HG03175 (cell line): ENCODE results near the gene PPP1R12A.
"Not testable (repeated sequence)": the region's sequence is repeated elsewhere in the genome, so short reads cannot be mapped to it uniquely, and the experiment has no call there.

Experiments
- ATAC-seq: cut with Tn5 transposase; IDR thresholded peaks from one replicate; pipeline ENCODE4 v1.9.1; 2021; ENCODE audit warnings: mild to moderate bottlenecking, moderate library complexity; ENCODE audit not compliant: unreplicated experiment

Gene PPP1R12A

DNA sequence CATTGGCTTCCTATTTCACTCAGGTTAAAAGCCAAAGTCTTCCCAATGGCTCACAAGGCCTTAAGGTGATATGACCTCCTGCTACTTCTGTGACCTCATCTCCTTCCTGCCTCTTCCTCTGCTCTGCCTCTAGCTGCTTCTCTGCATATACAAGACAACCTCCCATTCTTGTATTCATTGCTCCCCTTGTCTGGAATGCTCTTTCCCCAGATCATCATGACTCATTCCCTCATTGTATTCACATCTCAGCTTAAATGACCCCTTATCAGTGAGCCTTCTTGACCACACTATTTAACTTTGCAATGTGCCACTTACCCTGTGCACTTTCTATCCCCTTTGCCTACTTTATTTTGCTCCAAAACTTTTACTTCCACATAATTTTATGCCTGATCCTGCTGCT, 90.2 kb downstream of the PPP1R12A start:
- ATAC-seq = no peak

DNA sequence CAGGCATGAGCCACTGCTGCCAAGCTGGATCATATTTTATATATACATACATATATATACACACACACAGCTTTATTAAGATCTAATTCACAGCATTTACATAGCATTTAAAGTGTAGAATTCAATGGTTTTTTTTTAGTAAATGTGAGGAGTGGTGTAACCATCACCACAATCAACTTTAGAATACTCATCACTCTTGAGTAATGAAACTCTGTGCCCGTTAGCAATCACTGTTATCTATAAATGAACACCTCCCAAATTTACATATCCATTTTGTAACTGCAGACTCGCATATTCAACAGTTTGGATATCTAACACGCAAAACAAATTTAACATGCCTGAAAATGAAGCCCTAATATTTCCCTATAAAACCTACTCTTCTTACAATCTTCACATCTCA, 90.9 kb downstream of the PPP1R12A start:
- no peak for ATAC-seq

DNA sequence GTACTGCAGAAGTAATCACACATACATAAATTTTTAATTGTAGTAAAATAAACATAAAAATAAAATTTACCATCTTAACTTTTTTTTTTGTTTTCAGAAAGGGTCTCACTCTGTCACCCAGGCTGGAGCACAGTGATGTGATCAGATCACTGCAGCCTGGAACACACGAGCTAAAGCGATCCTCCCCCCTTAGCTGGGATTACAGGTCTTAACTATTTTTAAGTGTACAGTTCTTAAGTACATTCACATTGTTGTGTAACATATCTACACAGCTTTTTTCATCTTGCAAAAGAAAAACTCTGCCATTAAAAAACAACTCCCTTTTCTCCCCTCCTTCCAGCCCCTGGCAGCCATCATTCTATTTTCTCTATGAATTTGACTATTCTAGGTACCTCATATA, 92.3 kb downstream of the PPP1R12A start:
- no peak for ATAC-seq

DNA sequence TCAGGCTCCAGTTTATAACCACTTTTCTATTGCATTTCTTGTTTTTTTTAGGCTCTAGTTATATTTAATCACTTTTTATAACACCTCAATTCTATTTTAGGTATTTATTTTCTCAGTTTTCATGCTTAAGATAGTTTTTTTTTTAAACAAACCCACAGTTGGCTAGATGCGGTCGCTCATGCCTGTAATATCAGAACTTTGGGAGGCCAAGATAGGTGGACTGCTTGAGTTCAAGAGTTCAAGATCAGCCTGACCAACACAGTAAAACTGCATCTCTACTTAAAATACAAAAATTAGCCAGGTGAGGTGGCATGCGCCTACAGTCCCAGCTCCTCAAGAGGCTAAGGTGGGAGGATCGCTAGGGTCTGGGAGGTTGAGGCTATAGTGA, 93.0 kb downstream of the PPP1R12A start:
- ATAC-seq = no peak

DNA sequence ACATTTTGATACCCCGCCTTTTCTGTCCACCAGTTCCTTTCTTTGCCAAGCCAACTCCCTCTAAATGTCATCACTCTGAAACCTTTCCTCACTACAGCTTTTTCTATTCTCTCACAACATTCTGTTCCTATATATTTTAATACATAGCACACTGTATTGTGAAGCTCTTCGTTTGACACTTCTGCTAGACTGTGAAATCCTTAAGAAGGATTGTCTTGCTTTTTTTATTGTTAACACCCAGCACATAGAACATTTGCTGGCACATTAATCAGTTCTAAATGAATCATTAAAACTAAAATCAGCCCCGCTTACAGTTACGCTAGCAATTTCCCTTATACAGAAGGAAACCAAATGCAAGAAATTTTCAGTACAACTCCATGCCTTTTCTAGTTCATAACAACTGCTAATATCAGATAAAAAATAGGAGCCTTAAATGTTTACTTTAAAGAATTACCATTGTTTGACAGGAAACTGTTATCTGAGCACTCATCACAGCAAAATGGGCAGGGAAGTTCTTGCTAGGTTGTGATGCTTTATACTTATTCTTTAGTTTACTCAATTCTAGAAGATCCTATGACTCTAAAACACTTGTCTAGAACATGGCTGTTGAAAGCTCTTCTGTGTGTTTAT, 93.5 kb downstream of the PPP1R12A start:
- ATAC-seq = no peak

DNA sequence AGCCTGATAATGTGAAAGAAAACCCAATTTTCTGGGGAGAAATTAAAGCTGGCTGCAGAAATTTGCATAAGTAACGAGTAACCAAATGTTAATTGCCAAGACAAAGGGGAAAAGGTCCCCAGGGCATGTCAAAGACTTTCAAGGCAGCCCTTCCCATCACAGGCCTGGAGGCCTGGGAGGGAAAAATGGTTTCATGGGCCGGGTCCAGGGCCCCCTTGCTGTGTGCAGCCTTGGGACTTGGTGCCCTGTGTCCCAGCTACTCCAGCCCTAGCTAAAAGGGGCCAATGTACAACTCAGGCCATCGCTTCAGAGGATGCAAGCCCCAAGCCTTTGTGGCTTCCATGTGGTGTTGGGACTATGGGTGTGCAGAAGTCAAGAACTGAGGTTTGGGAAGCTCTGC, 96.5 kb downstream of the PPP1R12A start:
- ATAC-seq = no peak

DNA sequence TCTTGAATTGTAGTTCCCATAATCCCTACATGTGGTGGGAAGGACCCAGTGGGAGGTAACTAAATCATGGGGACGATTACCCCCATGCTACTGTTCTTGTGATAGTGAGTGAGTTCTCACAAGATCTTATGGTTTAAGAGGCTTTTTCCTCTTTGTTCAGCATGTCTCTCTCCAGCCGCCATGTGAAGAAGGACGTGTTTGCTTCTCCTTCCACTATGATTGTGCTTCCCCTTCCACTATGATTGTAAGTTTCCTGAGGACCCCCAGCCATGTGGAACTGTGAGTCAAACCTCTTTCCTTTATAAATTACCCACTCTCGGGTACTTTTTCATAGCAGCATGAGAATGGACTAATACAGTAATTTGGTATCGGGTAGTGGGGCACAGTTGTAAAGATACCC, 97.3 kb downstream of the PPP1R12A start:
- no peak for ATAC-seq

DNA sequence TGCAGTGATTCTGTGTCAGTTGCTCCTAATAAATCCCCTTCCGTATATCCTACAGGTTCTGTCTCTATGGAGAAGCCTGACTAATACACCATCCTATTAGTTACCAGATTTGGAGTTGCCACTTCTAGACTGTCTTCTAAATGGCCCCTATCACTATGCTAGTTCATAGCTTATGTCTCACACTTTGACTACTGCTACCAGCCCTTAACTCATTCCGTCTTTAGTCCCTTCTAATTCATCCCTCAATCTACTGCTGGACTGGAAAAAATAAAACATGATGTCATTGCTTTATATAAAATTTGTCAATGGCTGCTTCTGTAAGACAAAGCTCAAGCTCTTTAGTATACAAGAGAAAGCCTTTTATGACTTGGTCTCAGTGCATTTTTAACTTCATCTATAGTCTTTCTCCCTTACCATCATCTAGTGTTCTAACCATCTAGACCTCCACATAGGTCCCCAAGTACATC, 99.5 kb downstream of the PPP1R12A start:
- ATAC-seq = no peak

DNA sequence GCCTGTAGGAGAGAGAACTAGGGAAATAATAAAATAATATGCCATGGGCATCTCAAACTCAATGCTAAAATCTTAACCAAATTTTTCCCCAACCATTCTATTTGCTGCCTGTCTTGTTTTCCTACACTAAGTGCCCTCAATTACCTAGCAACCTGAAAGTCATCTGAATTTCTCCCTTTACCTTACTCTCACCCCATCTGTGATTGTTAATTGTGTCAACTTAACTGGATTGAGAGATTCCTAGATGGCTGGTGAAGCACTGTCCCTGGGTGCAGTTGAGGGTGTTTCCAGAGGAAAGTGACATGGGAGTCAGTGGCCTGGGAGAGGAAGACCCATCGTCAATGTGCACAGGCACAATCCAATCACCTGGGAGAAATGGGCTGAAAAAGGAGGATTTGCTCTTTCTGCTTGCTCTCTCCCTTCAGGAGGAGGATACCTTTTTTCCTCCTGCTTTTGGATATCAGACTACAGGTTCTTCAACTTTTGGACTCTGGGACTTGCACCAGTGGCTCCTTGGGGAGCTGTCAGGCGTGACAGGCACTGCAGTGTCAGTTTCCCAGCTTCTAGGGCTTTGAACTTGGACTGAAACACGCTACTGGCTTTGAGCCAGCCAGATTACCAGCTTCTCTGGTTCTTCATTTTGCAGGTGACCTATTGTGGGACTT, 100.1 kb downstream of the PPP1R12A start:
- no peak for ATAC-seq

DNA sequence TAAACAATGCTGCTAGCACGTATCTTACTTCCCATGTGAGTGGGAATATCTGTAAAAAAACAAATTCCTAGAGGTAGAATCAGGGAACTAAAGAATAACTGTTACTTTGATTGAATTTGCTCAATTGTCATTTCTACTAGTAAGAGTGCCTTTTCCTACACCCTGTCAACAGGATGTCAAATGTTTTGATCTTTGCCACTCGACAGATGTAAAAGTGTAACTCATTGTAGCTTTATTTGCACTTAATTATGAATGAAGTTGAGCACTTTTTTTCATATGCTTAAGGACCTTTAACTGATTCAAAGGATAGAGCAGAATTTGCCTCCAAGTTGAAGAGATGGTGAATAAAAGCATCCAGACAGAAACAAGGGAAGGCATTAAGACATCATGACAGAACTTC, 104.5 kb downstream of the PPP1R12A start:
- no peak for ATAC-seq

DNA sequence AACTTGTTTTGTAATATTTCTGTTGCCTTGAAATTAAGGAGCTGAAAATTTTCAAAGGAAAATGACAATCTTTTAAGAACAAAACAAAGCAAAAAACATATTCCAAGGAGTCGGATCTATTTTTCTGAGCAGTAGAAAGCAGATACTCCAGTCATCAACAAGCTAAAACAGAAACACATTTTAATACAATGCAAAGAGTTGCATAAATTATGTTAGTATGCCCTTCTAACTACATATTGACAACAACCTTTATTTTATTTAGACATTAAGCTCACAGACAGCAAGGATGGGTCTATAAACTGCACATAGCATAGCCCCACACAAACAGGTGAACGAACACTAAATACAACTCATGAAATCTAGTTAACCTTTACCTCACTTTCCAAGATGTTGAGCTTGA, 106.0 kb downstream of the PPP1R12A start:
- ATAC-seq = no peak

DNA sequence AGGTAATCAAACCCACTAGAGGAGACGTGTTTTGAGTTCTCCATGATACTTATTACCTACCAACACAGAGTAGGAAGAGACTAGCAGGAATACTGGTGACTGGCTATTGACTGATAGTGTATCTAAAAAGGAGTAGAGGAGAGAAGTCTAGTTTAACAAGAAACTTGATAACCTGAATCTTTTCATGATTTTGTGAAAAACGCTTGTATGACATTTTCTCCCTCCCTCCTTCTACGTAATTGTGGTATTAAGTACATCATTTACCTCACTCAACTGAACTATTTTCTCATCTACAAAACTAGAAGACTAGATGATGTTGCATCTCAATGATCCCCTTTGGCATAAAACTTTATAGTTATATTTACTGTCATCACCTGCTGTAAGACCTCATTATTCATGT, 107.4 kb downstream of the PPP1R12A start:
- no peak for ATAC-seq

DNA sequence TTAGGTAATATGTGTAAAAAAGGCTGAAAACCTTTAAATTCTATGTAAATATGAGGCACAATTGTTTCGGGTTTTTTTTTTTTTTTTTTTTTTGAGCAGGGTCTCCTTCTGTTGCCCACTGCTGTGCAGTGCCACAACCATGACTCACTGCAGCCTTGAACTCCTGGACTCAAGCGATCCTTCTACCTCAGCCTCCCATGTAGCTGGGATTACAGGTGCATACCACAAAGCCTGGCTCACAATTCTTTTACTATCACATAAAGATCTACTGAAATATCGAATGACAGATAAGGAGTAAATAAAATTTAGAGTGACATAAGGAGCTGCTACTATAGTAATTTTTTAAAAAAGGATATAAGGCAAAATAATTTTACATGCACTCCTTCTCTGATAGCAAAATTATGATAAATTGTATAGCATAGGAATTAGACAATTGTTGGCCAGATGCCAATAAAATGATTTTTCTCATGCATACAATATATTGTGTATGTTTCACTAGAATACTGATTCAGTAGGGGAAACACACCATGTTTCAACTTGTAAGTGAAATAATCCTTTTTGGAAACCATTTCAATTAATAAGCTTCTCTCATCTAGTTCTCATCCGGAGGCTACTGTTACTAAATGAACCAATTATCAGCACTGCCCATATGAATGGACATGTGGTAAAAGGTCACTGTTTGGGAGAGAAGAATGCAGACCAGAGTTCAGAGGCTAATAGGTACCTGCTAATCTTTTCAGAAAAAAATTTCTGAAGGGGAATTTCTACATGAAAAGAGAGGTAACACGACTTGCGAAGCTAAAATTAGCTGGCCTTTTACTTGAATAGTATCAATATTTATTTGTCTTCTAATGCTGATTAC, 108.4 kb downstream of the PPP1R12A start:
- ATAC-seq = no peak

DNA sequence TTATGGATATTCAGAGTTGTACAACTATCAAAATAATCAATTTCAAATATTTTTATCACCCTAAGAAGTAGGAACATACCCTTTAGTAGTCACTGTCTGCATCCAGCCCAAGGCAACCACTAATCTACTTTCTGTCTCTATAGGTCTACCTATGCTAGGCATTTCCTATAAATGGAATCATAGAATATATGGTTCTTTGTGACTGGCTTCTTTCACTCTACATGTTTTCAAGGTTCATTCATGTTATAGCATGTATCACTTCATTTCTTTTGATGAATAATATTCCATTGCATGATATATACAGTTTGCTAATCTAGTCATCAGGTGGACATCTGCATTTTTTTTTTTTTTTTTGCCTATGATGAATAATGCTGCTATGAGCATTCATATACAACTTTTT, 112.4 kb downstream of the PPP1R12A start:
- no peak for ATAC-seq

DNA sequence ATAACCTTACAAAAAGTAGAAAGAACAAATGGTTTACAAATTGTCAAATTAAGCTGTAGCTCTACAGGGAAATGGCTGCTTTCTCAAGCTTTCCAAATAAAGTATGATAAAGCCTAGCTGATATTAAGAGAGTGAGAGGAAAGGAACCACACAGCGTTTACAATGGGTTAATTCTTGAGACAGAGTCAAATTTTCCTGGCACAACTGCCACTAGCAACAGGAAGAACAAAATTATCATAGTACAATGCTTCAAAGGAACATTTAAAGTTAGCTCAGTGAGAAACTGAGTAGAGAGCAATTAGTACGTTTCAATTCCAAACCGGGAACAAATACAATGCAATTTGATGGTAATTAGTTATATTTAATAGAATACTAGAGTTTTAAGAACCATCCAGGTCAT, 116.0 kb downstream of the PPP1R12A start:
- no peak for ATAC-seq

DNA sequence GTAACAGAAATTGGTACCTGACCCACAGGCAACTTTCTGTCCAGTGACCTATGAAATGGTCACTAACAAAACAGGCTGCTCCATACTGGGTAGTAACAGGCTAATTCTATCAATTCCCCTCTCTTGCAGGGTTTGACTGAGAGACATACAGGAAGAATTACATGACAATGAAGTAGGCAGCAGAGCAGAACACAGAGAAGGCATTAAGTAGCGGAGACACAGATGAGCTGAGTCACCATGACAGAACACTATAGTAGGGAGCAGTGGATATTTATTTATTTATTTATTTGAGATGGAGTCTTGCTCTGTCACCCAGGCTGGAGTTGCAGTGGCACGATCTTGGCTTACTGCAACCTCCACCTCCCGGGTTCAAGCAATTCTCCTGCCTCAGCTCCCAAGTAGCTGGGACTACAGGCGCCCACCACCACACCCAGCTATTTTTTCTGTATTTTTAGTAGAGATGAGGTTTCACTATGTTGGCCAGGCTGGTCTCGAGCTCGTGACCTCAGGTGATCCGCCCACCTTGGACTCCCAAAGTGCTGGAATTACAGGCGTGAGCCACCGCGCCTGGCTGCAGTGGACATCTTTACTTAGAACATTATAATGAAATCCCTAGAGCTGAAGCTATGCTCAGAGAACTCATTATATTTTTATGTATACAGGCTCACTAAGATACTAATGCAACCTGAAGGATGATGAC, 150.4 kb downstream of the PPP1R12A start:
- not testable (repeated sequence) for ATAC-seq

DNA sequence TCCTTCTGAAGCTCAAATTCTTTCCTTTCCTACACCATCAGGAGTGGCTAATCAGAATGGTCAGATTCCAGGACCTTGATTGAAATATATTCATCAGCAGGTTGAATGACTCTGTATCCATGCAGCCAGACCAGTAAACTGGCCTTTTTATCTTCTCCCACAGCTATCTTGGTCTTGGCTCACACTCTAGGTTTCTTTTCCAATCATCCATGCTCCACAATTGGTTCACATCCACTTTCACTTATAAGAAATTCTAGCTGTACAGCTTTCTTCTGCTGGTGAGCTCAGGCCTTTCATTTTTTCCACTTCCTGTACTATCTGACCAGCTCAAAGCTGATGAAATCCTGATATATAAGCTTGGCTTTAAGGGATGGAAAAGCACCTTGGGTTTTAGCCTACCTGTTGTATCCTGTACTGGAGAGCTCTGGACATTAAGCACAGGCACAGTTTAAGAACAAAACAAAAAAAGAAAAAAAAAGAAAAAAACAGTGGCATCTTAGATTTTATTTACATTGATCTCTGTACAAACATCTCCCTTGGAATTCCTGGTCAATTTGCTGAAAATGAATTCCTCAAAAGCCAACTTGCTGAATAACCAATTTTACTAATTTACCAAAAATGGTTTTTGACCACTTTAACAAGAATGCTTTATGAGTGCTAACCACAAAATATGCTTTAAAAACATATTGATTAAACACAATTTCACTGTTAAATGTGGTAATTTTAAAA, 152.6 kb downstream of the PPP1R12A start:
- no peak for ATAC-seq

DNA sequence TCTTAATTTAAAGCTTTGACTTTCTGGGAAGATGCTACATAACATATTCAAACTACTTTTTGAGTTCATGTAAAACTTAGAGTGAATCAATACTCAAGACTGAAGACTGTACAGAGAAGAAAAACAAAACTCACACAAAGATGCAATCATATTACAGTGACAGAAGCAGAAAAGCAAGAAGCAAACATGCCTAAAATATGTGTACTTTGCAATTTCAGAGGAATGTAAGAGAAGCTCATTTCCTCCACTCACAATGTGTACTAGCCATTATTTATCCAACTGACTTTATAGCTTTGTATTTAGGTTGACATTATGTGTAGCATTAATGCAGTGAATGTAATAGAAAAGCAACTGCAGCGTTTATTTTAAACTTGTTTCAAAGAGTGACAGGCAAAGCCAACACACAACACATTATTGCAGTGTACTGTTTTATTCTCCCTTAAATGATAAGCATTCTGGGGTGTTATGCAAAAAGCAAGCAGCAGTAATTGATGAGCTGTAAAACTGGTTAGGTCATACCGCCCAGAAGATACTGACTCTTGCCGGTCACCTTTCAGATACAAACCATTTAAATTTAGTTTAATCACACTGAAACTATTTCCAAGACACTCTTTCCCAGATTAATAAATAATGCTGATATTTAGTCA, 156.0 kb downstream of the PPP1R12A start:
- no peak for ATAC-seq

DNA sequence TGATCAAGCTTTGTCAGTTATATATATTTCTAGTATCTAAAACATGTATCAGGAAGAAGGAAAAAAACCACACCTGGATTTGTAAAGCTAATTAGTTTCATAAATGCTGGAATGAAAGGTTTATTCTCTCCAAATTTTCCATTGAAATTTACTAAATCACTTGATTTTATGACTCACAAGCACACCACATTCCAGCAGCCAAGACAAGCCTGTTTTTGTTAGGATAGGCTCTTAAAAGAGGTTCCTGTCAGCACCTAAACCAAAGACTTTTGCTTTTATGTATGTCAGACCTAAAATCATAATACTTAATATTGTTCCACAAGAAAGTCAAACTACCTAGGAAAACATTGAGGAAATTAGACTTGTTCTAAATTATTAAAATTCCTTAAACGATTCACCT, 158.8 kb downstream of the PPP1R12A start:
- no peak for ATAC-seq

DNA sequence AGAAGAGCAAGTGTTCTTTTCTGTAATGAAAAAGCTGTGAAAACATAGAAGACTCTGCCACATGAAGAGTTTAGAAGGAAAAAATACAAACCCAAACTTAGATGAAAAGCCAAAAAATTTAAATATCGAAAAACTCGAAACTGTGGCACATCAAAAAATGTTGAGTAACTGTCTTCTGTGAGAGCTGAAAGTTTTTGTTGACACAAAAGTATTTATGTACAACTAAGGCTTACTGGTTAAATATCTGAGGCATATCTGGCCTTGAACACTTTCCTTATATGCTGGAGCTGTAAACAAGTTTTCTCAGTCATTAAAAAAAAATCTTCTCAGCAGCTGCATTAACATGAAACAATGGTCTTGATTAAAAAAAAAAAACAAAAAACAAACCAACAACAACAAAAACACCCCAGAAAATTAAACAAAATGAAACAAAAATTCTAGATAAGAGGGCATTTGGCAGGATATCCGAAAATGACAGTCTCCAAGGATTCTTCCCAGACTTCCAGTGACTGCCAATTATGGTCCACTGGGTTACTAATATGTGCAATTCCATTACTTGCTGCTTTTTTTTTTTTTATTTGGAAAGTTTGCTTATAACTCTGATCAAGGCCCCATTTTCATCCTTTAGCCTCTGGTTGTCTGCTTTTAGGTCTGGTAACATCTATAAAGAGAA, 159.4 kb downstream of the PPP1R12A start:
- ATAC-seq = no peak
